K562 (cell line): ENCODE measurements around the gene DAPL1.
"Not testable (repeated sequence)": the region's sequence is repeated elsewhere in the genome, so short reads cannot be mapped to it uniquely, and the experiment has no call there.

ENCODE experiments used
- ARNT ChIP-seq, 2 experiments: fragments of 450-650 bp; IDR thresholded peaks; 2 replicates each; pipeline ENCODE4 v1.6.1; 2016; ENCODE audit warnings: mild to moderate bottlenecking in 1 of 2
- C11orf30 ChIP-seq: fragments of 450-650 bp; IDR thresholded peaks from 2 replicates; pipeline ENCODE4 v1.6.1; 2016; ENCODE audit warnings: low read depth, mild to moderate bottlenecking
- EWSR1 ChIP-seq: fragments of 450-650 bp; IDR thresholded peaks from 2 replicates; pipeline ENCODE4 v1.6.1; 2018; ENCODE audit warnings: borderline replicate concordance, mild to moderate bottlenecking, low read depth, moderate library complexity; ENCODE audit not compliant: partially characterized antibody
- EZH2 ChIP-seq: IDR thresholded peaks from 2 replicates; pipeline ENCODE4 v1.6.1; 2012; ENCODE audit warnings: low read depth, mild to moderate bottlenecking, inconsistent platforms, low read length, borderline replicate concordance
- KLF13 ChIP-seq: fragments of 450-650 bp; IDR thresholded peaks from 2 replicates; pipeline ENCODE4 v1.6.1; 2016; ENCODE audit warnings: missing genetic modification characterization, low read depth, mild to moderate bottlenecking, missing compliant biosample characterization, moderate library complexity, borderline replicate concordance
- MXI1 ChIP-seq: IDR thresholded peaks from 2 replicates; pipeline ENCODE4 v1.6.1; 2011; ENCODE audit warnings: low read depth, mild to moderate bottlenecking, improper control_type of control experiment, low read length
- NELFE ChIP-seq: IDR thresholded peaks from 2 replicates; pipeline ENCODE4 v1.6.1; 2011; ENCODE audit warnings: mild to moderate bottlenecking; ENCODE audit not compliant: insufficient read depth, insufficient read length
- NR4A1 ChIP-seq, 2 experiments: fragments of 250-450 bp in 1 of 2; fragments of 450-650 bp in 1 of 2; sonication (Bioruptor Pico) in 1 of 2; IDR thresholded peaks; 2 replicates each; pipeline versions ENCODE4 v1.4.0 to v1.6.1; 2016 to 2020; ENCODE audit warnings: mild to moderate bottlenecking in 2 of 2, missing compliant biosample characterization in 1 of 2, missing genetic modification characterization in 1 of 2, moderate library complexity in 1 of 2
- ZBTB17 ChIP-seq: fragments of 450-650 bp; formaldehyde crosslinking; IDR thresholded peaks from 2 replicates; pipeline ENCODE4 v1.4.0; 2020; ENCODE audit warnings: mild to moderate bottlenecking
- ZNF165 ChIP-seq: fragments of 250-450 bp; sonication (Bioruptor Pico); IDR thresholded peaks from 2 replicates; pipeline ENCODE4 v1.4.0; 2020; ENCODE audit warnings: borderline replicate concordance
- ZNF239 ChIP-seq: fragments of 250-450 bp; sonication (Bioruptor Pico); IDR thresholded peaks from 2 replicates; pipeline ENCODE4 v1.4.0; 2020; ENCODE audit warnings: mild to moderate bottlenecking
- ZNF717 ChIP-seq: fragments of 250-450 bp; sonication (Bioruptor Pico); IDR thresholded peaks from 2 replicates; pipeline ENCODE4 v1.5.0; 2021
- TF ChIP-seq, protein P1 (sequence below), 2 experiments: fragments of 450-650 bp; formaldehyde crosslinking in 1 of 2; IDR thresholded peaks; 2 replicates each; pipeline versions ENCODE4 v1.4.0 to v1.6.1; 2014 to 2020; ENCODE audit warnings: mild to moderate bottlenecking in 2 of 2, borderline replicate concordance in 1 of 2, low read depth in 1 of 2

GRCh38 chr2:158847526-158847925 is 52.4 kb downstream of the DAPL1 start:
- not testable (repeated sequence) for TF ChIP-seq ZBTB17 (CRISPR knock-in tag); NR4A1 (CRISPR knock-in tag; IDR thresholded peaks at IDR 0.05); NR4A1 (tag; IDR thresholded peaks at IDR 0.05); EZH2; NELFE; ZNF239 (CRISPR knock-in tag); EWSR1; MXI1; C11orf30; KLF13; ARNT (IDR thresholded peaks at IDR 0.05); ZNF717; ZNF165 (CRISPR knock-in tag)
- TF ChIP-seq, protein P1, sequence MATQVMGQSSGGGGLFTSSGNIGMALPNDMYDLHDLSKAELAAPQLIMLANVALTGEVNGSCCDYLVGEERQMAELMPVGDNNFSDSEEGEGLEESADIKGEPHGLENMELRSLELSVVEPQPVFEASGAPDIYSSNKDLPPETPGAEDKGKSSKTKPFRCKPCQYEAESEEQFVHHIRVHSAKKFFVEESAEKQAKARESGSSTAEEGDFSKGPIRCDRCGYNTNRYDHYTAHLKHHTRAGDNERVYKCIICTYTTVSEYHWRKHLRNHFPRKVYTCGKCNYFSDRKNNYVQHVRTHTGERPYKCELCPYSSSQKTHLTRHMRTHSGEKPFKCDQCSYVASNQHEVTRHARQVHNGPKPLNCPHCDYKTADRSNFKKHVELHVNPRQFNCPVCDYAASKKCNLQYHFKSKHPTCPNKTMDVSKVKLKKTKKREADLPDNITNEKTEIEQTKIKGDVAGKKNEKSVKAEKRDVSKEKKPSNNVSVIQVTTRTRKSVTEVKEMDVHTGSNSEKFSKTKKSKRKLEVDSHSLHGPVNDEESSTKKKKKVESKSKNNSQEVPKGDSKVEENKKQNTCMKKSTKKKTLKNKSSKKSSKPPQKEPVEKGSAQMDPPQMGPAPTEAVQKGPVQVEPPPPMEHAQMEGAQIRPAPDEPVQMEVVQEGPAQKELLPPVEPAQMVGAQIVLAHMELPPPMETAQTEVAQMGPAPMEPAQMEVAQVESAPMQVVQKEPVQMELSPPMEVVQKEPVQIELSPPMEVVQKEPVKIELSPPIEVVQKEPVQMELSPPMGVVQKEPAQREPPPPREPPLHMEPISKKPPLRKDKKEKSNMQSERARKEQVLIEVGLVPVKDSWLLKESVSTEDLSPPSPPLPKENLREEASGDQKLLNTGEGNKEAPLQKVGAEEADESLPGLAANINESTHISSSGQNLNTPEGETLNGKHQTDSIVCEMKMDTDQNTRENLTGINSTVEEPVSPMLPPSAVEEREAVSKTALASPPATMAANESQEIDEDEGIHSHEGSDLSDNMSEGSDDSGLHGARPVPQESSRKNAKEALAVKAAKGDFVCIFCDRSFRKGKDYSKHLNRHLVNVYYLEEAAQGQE (IDR thresholded peaks at IDR 0.05; ENCODE audit: borderline replicate concordance): not testable (repeated sequence)
- TF ChIP-seq, protein P1 (CRISPR knock-in tag; IDR thresholded peaks at IDR 0.05; ENCODE audit: low read depth): not testable (repeated sequence)
